Psoas muscle (tissue), 8 donors: Measurements from ENCODE around the gene THAP12. TPM values are rescaled to one million over a fixed set of nuclear protein-coding genes. Genes with fewer than 3 reads are reported as not detected.
A peak's percentile ranks its signal among the peaks of the same experiment; 100 is the strongest.
"Not testable (repeated sequence)": the region's sequence is repeated elsewhere in the genome, so short reads cannot be mapped to it uniquely, and the experiment has no call there.

Source experiments
- ATAC-seq, 4 donors: fragments of 200-7000 bp; cut with Tn5 transposase; one replicate each; pipeline ENCODE4 v1.9.1; 2020; ENCODE audit warnings: moderate library complexity in 3 of 4, mild to moderate bottlenecking in 2 of 4
- DNase-seq, 2 donors: peaks; one replicate each; pipeline ENCODE4 v3.0.0-alpha.2; 2020
- H3K27ac ChIP-seq: fragments of 200-600 bp; one replicate; pipeline ENCODE4 v1.8.0; 2022
- H3K27me3 ChIP-seq, 3 donors: fragments of 200-600 bp in 1 of 3; one replicate each; pipeline versions ENCODE4 v1.6.1 to v1.8.0; 2013 to 2022; ENCODE audit warnings: low read length in 2 of 3, mild to moderate bottlenecking in 2 of 3, moderate library complexity in 1 of 3; ENCODE audit not compliant: insufficient read depth in 3 of 3
- H3K36me3 ChIP-seq, 2 donors: fragments of 200-600 bp in 1 of 2; one replicate each; pipeline versions ENCODE4 v1.6.1 to v1.8.0; 2013 to 2022; ENCODE audit warnings: low read depth in 1 of 2, mild to moderate bottlenecking in 1 of 2, moderate library complexity in 1 of 2; ENCODE audit not compliant: insufficient read depth in 1 of 2
- H3K4me1 ChIP-seq: fragments of 200-600 bp; one replicate; pipeline ENCODE4 v1.8.0; 2022
- H3K4me3 ChIP-seq: fragments of 200-600 bp; one replicate; pipeline ENCODE4 v1.8.0; 2022; ENCODE audit warnings: mild to moderate bottlenecking
- H3K9me3 ChIP-seq: fragments of 200-600 bp; one replicate; pipeline ENCODE4 v1.8.0; 2022
- CTCF ChIP-seq: fragments of 200-600 bp; IDR thresholded peaks from one replicate; pipeline ENCODE4 v1.8.0; 2022; ENCODE audit warnings: antibody characterized with exemption
- WGBS, 3 donors: extraction: QIAGEN DNeasy Blood & Tissue Kit; methylation state at CpG; one replicate each; pipeline versions ENCODE4 v1.1.6 to v1.1.7; 2013; 5-methylcytosine and 5-hydroxymethylcytosine counted together
- intact Hi-C, 2 donors: fragments of 100-400 bp; cut with DNase I; formaldehyde crosslinking; loops; one replicate each; pipeline versions ENCODE4 v1.11.0 to v1.14.2; 2022
- polyA plus RNA-seq, 3 donors: library from polyadenylated mRNA; stranded (reverse); fragments of 200-250 nt; gene quantifications; one replicate each; pipeline ENCODE4 v1.2.3, GENCODE V29; 2013
- total RNA-seq, 4 donors: library from RNA; stranded (reverse); fragmentation: NEBNext Ultra II Directional in 2 of 4; extraction: Animal tissue kit (Norgen Biotek cat#: 25700) in 2 of 4; gene quantifications; one replicate each; pipeline versions ENCODE4 v1.2.1 to v1.2.4, GENCODE V29; 2021 to 2023
- donor health status: healthy with polysubstance abuse.
- donor health status: DM: no; HTN: no; CAD: no; lungs with moderate emphysema.
- donor health status: Bipolar disorder and iron deficiency.
- donor health status: healthy.
- donor health status: DM: yes; HTN: yes; CAD: no.
- donor health status: DM: no; HTN: no; CAD: no.
- donor health status: DM: no; HTN: no; CAD: no.
- donor health status: DM: yes; HTN: yes; CAD: no.

Gene THAP12
- total and polyA plus RNA-seq, 7 donors, result 15.6 to 38.1 (median 34.2) TPM

- H3K4me3 ChIP-seq, result no peak overlapping the region
- DNase-seq, result no peak
- no peaks in the 10 kb centered on the region for H3K36me3 ChIP-seq
- no peaks in the 10 kb centered on the region for H3K9me3 ChIP-seq
- ATAC-seq, result no peak
- WGBS, 3 donors, result 71 to 82% (median 77%) methylated on average over 5 of the region's 5 CpGs
- peaks cover 5% of the 10 kb centered on the region for H3K4me1 ChIP-seq
- intact Hi-C loops, result no loop called here
- no peak for TF ChIP-seq CTCF
- no peak overlapping the region for H3K27ac ChIP-seq
- peaks cover 0 to 9% (median 0%) of the 10 kb centered on the region in 3 donors for H3K27me3 ChIP-seq
Measured at GRCh38 chr11:76322540-76322939, 58.4 kb downstream of the THAP12 start.

- peak overlapping the region; percentile 42 for H3K4me3 ChIP-seq
- WGBS, 3 donors, result 11 to 16% (median 16%) methylated on average over 55 to 59 of the region's 59 CpGs
- ATAC-seq, result no peak
Measured at GRCh38 chr11:76321820-76322524, 59.0 kb downstream of the THAP12 start.

GRCh38 chr11:76321340-76321739 lies 59.6 kb downstream of the THAP12 start:
- 48 to 55% (median 53%) methylated on average over 6 to 8 of the region's 8 CpGs for WGBS, 3 donors
- no peaks in the 10 kb centered on the region for H3K36me3 ChIP-seq
- no peak overlapping the region for H3K27ac ChIP-seq
- H3K4me1 ChIP-seq, result no peaks in the 10 kb centered on the region
- H3K9me3 ChIP-seq, result no peaks in the 10 kb centered on the region
- ATAC-seq, result no peak
- no peak for TF ChIP-seq CTCF
- H3K4me3 ChIP-seq, result no peak overlapping the region
- no peak for DNase-seq
- intact Hi-C loops, result no loop called here
- peaks cover 0 to 9% (median 0%) of the 10 kb centered on the region in 3 donors for H3K27me3 ChIP-seq

More at GRCh38 chr11:76321820-76322524, 59.0 kb downstream of the THAP12 start:
- intact Hi-C loops, result no loop called here
- Histone ChIP-seq H3K27ac (no peak overlapping the region), H3K9me3 (no peaks in the 10 kb centered on the region), H3K4me1 (no peaks in the 10 kb centered on the region), H3K27me3 (peaks cover 0 to 9% (median 0%) of the 10 kb centered on the region in 3 donors), H3K36me3 (no peaks in the 10 kb centered on the region)
- DNase-seq, result no peak
- TF ChIP-seq CTCF, result no peak

GRCh38 chr11:76320929-76321328 lies 60.0 kb downstream of the THAP12 start:
- no peak overlapping the region for H3K4me3 ChIP-seq
- WGBS, 3 donors, result 88 to 90% (median 88%) methylated on average over 6 of the region's 6 CpGs
- no peak for TF ChIP-seq CTCF
- no peaks in the 10 kb centered on the region for H3K9me3 ChIP-seq
- H3K27me3 ChIP-seq, result peaks cover 0 to 9% (median 0%) of the 10 kb centered on the region in 3 donors
- H3K4me1 ChIP-seq, result no peaks in the 10 kb centered on the region
- intact Hi-C loops, result no loop called here
- ATAC-seq (no peak), DNase-seq (no peak)
- H3K36me3 ChIP-seq, result no peaks in the 10 kb centered on the region
- no peak overlapping the region for H3K27ac ChIP-seq

GRCh38 chr11:76319798-76320197 lies 61.1 kb downstream of the THAP12 start:
- ATAC-seq, DNase-seq, H3K27me3 ChIP-seq, H3K27ac ChIP-seq, H3K4me1 ChIP-seq, H3K36me3 ChIP-seq, H3K4me3 ChIP-seq, H3K9me3 ChIP-seq: not testable (repeated sequence)
- WGBS, 3 donors, result 76 to 87% (median 83%) methylated on average over 5 of the region's 5 CpGs
- intact Hi-C loops, result loop anchor here (2.0 to 10.0 kb wide), 5 partner anchors 111 to 595 kb away; no protein-coding TSS in a partner anchor
